Measurements from ENCODE around the gene DESI2.
"Not testable (repeated sequence)": the region's sequence is repeated elsewhere in the genome, so short reads cannot be mapped to it uniquely, and the experiment has no call there.

The DESI2 gene

GRCh38 chr1:244705261-244706234 lies 52.6 kb downstream of the DESI2 start:
- DNase-seq, result no peak

GRCh38 chr1:244709076-244709475 lies 56.1 kb downstream of the DESI2 start:
- DNase-seq, result no peak

DNA sequence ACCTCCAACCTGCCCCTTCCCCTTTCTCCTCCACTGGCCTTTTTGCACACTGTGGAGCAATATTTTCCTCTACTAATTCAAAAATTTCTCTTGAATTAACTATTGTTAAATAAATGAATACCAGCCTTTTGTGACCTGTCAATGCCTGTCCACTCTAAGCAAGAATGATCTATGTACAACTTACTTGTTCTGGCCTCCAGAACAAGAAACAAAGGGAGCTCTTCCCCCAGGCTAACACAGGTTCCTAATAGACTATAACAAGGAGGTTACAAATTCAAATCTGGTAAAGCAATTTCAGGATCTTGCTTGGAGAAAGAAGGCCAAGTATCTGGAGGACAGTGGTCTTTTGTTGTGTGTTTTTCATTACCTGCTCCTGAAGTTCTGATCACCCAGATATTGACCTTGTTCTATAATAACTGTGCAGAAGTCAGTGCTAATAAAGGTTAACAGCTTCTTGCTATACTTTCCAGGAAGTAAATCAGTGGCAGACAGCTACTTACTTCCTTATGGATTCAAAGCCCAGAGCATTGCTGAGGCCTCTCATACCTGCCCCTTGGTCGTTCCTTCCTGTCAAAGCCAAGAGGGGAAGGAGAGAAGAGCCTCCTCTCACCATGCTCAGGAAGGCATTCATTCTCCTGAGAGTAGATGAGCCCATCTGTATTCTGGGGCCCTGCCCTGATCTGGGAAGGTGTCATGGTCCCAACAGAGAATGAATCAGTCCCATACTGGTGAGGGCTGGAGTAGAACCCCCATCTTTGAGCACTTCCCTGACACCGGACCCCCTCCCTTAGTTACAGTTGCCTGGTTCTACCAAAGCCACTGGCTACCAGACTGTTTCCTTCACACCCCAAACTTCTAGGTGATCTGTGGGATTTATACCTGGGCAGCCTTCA lies 56.8 kb downstream of the DESI2 start:
- no peak for DNase-seq

DNA sequence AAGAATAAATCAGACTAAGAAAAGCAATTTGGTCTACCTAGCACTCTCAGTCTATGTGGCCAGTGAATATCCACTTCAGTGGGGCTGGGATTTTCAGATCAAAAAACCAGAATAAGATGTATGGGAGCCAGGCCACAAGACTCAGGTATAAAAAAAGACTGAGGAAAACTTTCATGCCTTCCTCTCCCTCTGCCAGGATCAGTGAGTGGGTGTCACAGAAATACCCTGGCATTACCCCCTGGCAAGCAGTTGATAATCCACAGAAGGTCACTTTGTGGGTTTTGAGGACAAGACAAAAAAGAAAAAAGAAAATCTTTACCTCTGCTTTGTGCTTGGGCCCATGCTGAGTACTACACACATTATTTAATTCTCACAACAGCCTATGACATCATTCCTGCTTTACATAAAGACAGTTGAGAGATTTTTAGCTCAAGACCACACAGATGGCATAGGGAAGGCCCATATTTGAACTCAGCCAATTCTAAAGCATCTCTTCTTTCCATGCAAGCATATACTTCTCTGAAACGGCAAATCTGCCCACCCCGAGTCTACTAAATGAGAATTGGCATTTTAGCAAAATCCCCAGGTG lies 57.6 kb downstream of the DESI2 start:
- DNase-seq, result no peak

- DNase-seq, result no peak
Measured at GRCh38 chr1:244712669-244713068, 59.7 kb downstream of the DESI2 start.

GRCh38 chr1:244713332-244713731 lies 60.4 kb downstream of the DESI2 start:
- DNase-seq, result no peak

GRCh38 chr1:244727871-244728474 lies 75.0 kb downstream of the DESI2 start:
- no peak for DNase-seq

DNA sequence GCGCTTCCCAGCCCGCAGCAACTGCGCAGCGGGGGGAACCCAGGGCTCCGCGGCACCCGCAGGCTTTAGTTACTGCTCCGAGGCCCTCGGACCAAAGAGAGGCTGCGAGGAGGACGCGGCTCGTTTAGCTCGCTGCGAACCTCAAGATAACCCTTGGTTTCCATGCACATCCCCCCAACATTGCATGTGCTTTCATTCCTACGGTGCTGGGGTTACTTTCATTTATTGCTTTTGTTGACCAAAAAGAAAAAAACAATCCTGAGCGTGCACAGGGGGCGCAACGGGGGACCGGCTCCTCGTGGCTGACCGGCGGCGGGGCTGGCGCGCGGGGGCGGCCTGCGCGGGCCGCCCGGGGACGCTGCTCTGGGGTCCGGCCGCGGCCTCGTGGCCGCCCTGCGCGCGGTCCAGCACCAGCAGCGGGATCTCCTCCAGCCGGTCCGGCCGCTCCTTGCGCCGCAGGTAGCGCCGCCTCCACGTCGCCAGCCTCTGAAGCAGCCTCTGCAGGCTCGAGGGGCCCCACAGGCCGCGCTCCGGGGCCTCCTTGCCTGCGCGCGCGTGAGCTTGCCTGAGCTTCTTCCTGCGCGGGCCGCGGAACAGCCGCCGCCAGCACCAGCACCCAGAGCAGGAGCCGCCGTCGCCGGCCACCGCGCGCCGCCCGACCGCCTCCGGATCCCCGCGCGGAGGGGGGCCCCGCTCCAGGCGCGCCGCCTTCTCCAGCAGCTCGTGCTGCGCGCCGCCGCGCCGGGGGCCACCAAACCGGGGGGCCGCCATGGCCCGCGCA lies 77.4 kb downstream of the DESI2 start:
- peak; percentile 57 for DNase-seq

DNA sequence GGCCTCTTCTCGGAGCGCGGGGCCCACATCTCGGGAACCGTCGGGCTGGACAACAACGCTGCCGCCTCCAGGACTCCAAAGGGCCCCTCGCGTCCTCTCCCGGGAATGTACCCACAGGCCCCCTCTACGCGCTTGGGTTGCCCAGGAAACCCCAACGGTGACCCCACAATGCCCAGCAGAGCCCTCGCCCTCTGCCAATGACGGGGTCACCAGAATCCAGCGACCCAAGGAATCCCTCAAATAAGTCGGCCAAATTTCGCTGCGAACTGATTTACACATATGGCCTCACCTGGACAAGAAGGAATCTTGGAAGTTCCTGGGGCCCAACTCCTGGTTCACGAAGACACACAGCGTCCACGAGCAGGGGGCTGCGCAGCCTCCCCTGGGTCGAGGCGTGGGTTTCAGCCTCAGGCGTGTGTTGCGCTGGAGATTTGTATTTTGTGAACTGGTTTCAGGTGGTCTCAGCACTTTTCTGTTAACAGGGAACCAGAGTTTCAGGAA lies 78.1 kb downstream of the DESI2 start:
- DNase-seq, result no peak

- DNase-seq, result no peak
Measured at GRCh38 chr1:244731651-244732050, 78.7 kb downstream of the DESI2 start.

DNA sequence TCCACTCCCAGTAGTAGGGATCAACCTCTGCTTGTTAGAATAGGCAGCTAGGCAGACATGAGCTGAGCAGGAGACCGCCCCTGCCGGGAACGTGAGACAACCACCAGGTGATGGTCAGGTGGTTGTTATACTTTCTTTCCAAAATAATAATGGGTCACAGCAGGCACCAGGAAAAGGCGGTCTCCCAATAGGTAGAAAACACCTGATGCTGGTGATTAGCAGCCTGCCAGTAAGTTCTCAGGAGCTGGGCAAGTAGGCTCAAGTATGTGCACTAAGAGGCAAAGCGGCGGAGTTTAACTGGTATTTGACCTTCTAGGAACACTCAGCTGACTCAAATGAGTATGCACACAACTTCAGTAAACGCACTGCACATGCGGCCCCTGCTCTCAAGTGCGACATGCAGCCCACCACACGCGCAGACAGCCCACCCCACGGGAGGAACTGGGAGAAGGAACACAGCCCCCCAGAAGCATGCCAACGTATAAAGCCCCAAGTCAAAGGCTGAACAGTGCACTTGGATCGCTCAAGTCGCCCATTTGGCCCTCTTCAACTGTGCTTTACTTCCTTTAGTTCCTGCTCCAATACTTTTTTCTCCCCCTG lies 80.0 kb downstream of the DESI2 start:
- DNase-seq, result no peak

DNA sequence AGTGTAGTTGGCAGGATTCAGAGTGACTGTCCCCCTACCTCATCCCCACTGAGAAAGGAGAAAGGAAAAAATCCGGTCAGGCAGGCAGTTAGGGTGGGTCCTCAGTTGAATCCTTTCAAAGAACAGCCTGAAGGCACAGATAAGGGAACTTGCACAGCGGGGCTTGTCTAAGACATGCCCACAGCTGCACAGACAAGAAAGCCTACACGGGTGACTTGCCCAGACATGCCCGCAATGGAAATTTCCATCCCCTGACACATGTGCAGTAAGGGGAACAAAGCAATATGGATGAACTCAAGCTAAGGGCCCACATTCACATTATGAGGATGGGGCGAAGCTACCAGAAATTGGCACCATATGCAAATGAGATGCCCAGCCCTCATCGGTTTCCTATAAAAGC lies 82.5 kb downstream of the DESI2 start:
- no peak for DNase-seq

DNA sequence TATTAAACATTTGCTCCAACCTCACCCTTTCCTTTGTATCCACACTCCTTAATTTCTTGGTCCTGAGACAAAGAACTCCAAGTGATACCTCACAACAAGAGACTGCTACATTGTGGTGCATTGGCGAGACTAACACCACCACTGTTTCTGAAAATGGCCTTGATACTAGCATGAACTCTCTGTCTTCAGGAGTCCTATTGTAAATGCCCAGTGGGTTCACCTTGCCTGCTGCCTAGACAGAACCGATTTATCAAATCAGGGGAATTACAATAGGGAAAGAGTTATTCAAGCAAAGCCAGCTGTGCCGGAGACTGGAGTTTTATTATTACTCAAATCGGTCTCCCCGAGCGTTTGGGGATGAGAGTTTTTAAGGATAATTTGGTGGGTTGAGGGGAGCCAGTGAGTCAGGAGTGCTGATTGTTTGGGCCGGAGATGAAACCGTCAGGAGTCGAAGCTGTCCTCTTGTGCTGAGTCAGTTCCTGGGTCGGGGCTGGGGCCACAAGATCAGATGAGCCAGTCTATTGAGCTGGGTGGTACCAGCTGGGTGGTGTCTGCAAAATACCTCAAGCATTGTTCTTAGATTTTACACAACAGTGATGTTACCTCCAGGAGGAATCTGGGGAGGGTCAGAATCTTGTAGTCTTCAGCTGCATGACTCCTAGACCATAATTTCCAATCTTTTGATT lies 83.1 kb downstream of the DESI2 start:
- DNase-seq, result no peak

GRCh38 chr1:244739140-244739539 lies 86.2 kb downstream of the DESI2 start:
- not testable (repeated sequence) for DNase-seq

GRCh38 chr1:244740027-244740617 lies 87.2 kb downstream of the DESI2 start:
- DNase-seq, result not testable (repeated sequence)

DNA sequence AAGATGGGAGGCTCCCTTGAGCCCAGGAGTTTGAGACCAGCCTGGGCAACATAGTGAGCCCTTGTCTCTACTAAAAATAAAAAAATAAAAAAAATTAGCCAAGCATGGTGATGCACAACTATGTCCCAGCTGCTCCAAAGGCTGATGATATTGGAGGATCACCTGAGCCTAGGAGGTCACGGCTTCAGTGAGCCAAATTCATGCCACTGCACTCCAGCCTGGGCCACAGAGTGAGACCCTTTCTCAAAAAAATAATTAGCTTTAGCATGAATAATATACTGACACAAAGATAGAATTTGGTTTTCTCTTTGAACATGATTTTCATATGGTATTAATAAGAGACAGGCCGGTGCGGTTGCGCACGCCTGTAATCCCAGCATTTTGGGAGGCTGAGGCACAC lies 88.8 kb downstream of the DESI2 start:
- DNase-seq, result no peak

DNA sequence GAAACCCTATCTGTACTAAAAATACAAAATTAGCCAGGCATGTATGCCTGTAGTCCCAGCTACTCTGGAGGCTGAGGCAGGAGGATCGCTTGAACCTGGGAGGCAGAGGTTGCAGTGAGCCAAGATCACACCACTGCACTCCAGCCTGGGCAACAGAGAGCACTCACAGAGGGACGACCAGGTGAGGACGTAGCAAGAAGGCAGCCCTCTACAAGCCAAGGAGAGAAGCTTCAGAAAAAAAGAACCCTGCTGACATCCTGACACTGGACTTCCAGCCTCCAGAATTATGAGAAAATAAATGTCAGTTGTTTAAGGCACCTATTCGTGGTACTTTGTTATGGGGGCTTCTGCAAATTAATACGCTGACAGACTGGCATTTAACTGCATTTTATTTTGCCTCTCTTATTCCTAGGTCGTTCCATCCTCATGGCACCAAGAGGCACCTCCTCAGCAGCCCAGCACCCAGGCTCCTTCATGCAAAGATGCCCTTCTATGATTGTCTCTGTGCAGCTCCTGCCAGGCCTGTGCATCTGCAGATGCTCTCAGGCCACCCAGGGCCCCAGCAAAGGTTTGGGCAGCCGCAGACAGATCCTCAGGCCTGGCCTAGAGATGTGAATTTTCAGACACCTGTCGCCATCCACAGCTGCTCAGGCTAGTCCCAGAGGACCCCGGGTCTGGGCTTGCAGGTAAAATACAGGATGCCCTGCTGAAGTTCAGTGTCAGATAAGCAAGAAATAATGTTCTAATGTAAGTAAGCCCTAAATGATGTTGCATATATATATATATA lies 96.5 kb downstream of the DESI2 start:
- DNase-seq, result no peak

- DNase-seq, result no peak
Measured at GRCh38 chr1:244751271-244751895, 98.5 kb downstream of the DESI2 start.

- DNase-seq, result no peak
Measured at GRCh38 chr1:244755673-244756072, 102.7 kb downstream of the DESI2 start.

Data from fibroblast of skin of scalp (primary cell).